ENCODE data around the gene SMYD4.

SMYD4 gene

GRCh38 chr17:1829592-1830257, at the start of gene SMYD4, which contains the start of gene RPA1 (continued):
- TF ChIP-seq YY1 (tag by site-specific recombination; IDR thresholded peaks at IDR 0.05), result no peak
- TF ChIP-seq ZNF423 (tag by site-specific recombination; IDR thresholded peaks at IDR 0.05), result no peak
- no peak for TF ChIP-seq PRDM6 (tag by site-specific recombination; IDR thresholded peaks at IDR 0.05)
- TF ChIP-seq KLF16 (tag by site-specific recombination; IDR thresholded peaks at IDR 0.05), result no peak
- TF ChIP-seq ZSCAN16 (tag by site-specific recombination; IDR thresholded peaks at IDR 0.05), result no peak
- TF ChIP-seq ATF2 (tag by site-specific recombination; IDR thresholded peaks at IDR 0.05; ENCODE audit: low read depth), result no peak
- no peak for TF ChIP-seq ZNF239 (tag by site-specific recombination; IDR thresholded peaks at IDR 0.05)
- no peak for TF ChIP-seq ZNF664 (tag by site-specific recombination; IDR thresholded peaks at IDR 0.05)
- TF ChIP-seq TSHZ1 (tag by site-specific recombination; IDR thresholded peaks at IDR 0.05; ENCODE audit: borderline replicate concordance), result no peak
- no peak for TF ChIP-seq WT1 (tag by site-specific recombination; IDR thresholded peaks at IDR 0.05)
- TF ChIP-seq ZNF302 (tag by site-specific recombination; IDR thresholded peaks at IDR 0.05; ENCODE audit: low read depth), result no peak
- no peak for TF ChIP-seq ZBTB21 (tag by site-specific recombination; IDR thresholded peaks at IDR 0.05)
- no peak for TF ChIP-seq ZNF324 (tag by site-specific recombination; IDR thresholded peaks at IDR 0.05)
- no peak; the same call in 1 of the 2 replicates for TF ChIP-seq KLF9 (tag by site-specific recombination; IDR thresholded peaks at IDR 0.05; ENCODE audit: low read depth)
- TF ChIP-seq ZBTB6 (tag by site-specific recombination; IDR thresholded peaks at IDR 0.05), result peak; percentile 82
- TF ChIP-seq ZNF121 (tag by site-specific recombination; IDR thresholded peaks at IDR 0.05), result no peak
- no peak for TF ChIP-seq ZNF266 (tag by site-specific recombination; IDR thresholded peaks at IDR 0.05; ENCODE audit: low read depth)

- H3K36me3 ChIP-seq (ENCODE audit: control insufficient read depth in 2 of 2, insufficient read depth in 1 of 2, low read length in 2 of 2), result peaks cover 78 to 90% of the 10 kb centered on the region in 2 experiments
- CTCF ChIA-PET, result interaction anchor here (0.6 to 1.0 kb wide), 5 partner anchors 14 to 165 kb away, joined by 3 to 5 read pairs (median 4); partner anchors contain the start of gene SERPINF1
- TF ChIP-seq WT1 (tag by site-specific recombination; IDR thresholded peaks at IDR 0.05), result no peak
- TF ChIP-seq ZNF132 (tag by site-specific recombination; IDR thresholded peaks at IDR 0.05; ENCODE audit: borderline replicate concordance), result no peak
- TF ChIP-seq ZNF10 (tag by site-specific recombination; IDR thresholded peaks at IDR 0.05), result no peak
- TF ChIP-seq ZNF530 (tag by site-specific recombination; IDR thresholded peaks at IDR 0.05; ENCODE audit: low read depth), result no peak
- no peak for TF ChIP-seq IKZF3 (tag by site-specific recombination; IDR thresholded peaks at IDR 0.05)
- no peak for TF ChIP-seq PATZ1 (tag by site-specific recombination; IDR thresholded peaks at IDR 0.05)
- no peak for TF ChIP-seq ZNF169 (tag by site-specific recombination; IDR thresholded peaks at IDR 0.05)
- no peak for TF ChIP-seq RBAK (tag by site-specific recombination; IDR thresholded peaks at IDR 0.05)
- TF ChIP-seq GLI2 (tag by site-specific recombination; IDR thresholded peaks at IDR 0.05; ENCODE audit: borderline replicate concordance, low read depth), result no peak
Measured at GRCh38 chr17:1878419-1879121, 48.9 kb upstream of the SMYD4 start.

More at GRCh38 chr17:1878419-1879121, 48.9 kb upstream of the SMYD4 start:
- Histone ChIP-seq H3K27ac (ENCODE audit: extremely low read depth, low read depth, low read length) (no peak overlapping the region), H3K9me3 (ENCODE audit: control insufficient read depth, insufficient read depth, low read depth, low read length) (no peaks in the 10 kb centered on the region), H3K4me3 (ENCODE audit: low read depth, low read length) (no peak overlapping the region), H3K4me1 (ENCODE audit: control insufficient read depth, insufficient read depth, low read length) (no peaks in the 10 kb centered on the region)
- POLR2A ChIA-PET, result interaction anchor here (0.8 kb wide), 1 partner anchor 162 kb away, joined by 3 read pairs; no protein-coding TSS in a partner anchor

All from HEK293 (cell line).